HG02759 (cell line): ENCODE results near the gene TRIM2.

Experiments used
- ATAC-seq: cut with Tn5 transposase; IDR thresholded peaks from one replicate; pipeline ENCODE4 v1.9.1; 2021; ENCODE audit warnings: mild to moderate bottlenecking, moderate library complexity; ENCODE audit not compliant: unreplicated experiment

The TRIM2 gene

DNA sequence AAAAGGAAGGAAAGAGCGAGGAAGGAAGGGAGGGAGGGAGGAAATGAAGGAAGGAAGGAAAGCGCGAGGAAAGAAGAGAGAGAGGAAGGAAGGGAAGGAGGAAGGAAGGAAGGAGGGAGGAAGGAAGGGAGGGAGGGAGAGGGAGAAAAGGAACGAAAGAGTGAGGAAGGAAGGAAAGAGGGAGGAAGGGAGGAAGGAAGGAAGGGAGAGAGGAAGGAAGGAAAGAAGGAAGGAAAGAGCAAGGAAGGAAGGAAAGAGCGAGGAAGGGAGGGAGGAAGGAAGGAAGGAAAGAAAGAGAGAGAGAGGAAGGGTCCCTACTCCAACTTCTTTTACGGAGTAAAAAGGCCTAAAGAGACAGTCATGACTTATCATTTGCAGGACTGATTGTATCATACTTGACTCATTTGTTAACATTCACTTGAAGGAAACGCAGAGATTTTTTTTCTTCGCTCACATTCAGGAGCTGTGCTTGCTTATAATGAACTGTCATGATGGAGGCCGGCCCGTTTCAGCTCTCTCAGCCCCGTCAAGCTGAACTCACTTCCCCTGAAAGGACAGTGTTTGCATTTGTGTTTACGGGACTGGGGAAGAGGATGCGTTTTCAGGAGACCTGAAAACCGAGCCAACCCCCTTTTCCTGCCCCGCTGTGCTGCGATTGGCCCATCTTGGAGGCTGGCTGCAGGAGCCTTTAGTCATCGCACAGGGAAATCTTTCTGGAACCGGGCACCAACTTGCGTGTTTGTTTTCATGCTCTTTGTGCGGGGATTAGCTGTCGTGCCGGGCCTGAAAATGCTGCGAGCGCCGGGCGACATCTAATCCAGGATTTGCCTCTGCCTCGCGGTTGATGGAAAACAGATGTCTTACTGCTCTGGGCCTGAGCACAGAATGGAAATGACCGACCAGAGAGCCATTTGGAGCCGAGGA, 17.8 kb downstream of the TRIM2 start:
- ATAC-seq: peak; percentile 25

DNA sequence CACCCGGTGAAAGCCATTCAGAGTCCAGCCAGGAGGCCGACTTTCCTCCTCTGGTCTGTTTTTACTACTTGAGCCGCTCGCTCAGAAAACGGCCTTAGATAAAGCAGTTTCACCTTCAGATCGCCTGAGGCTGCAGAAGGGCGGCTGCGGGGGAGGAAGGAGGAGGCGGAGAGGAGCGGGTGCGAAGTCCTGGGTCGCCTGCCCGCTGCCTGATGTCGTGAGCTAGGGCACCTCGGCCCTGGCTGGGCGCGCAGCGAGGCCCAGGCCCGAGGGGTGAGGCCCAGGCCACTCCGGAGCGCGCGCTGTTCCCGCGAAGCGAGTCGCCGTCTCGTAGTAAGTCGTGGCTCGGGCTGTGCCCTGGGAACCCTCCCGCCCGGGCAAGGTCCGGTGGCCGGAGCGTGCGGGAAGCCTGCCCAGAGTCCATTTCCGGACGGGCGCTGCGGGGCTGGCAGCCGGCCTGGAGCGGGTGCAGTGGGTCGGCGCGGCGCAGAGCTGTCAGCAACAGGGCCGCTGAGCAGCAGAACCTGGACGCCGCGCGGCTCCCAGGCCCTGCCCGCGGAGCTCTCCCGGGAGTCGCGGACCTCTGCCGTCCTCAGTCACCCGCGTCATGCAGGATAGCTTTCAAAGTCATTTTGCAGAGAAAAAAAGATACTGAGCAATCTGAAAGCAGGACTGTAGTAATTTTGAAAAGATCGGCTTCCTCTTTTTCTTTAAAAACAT, 18.6 kb downstream of the TRIM2 start:
- peak; percentile 62 for ATAC-seq

DNA sequence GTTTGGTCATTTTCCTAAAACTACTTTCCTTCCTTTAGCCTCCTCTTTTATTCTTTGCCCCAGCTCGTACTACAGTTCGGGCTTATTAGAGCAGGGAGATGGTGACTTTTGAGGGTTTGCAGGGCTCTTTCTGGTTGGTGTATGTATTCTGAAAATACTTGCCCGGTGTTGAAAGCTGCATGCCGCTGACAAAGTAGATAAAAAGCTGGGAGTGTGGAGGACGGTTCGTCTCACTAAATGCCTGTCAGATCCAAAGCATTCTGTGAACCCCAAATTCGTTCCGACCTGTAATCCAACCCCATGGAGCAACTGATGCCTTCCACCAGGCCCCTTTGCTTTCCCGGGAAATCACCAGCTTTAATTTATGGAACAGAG, 19.2 kb downstream of the TRIM2 start:
- ATAC-seq: peak; percentile 33

DNA sequence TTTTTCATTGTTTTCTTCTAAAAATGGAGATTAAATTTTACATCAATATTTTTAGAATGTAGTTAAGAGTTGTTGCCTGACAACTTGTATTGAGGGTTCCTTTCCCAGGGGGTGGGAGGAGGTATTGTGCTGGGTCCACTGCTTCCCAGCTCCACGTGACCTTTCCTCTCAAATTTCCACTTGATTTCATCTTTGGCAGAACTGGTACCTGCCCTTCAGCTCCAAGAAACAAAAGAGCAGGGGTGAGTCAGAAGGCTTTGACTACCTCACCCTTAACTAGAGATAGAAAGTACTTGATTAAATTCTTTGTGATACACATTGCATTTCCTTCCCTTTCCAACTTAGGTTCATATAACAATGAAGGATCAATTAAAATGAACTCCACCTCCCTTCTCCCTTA, 19.7 kb downstream of the TRIM2 start:
- no peak for ATAC-seq

DNA sequence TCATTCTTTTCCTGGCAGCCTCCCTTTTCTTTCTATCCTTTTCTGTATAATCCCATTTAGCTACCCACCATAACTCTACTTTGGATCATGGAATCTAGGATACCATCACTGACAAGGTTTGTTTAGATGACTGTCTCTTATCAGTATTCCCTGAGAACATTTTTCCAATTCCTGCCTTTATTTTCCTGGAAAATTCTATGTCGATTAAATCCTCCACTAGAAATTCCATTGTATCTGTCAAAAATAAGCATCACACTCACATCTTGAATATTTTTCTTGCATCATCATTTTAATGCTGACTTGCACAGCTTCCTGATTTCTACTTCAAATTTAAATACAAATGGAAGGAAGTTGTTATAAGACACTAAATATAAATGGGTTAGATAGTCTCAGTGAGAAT, 20.2 kb downstream of the TRIM2 start:
- ATAC-seq: no peak

DNA sequence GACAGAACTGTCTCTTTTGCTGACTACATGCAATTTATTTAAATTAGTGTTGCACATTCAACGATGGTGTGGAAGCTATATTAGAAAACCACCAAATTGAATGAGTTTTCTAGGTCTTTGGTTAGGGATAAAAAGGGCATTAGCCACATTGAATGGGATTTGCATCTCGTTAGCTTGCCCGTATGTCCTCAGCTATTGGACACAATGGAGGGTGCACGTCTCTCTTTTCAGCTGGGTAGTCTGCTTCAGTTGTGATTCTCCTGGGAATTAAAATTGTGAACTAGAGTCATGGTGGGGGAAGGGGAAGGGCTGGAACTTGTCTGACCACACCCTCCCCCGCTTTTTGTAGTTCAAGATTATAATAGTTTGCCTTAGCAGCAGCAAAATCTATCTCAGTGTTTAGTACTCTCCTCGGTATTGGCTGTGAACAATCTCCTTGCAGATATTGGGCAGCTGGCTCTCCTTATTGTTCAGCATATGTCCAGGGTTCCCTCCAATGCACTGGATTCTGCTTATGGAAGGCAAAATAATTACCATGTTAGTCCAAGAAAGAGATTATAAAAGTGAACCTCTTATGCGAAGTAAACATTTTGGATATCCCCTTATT, 23.3 kb downstream of the TRIM2 start:
- no peak for ATAC-seq

DNA sequence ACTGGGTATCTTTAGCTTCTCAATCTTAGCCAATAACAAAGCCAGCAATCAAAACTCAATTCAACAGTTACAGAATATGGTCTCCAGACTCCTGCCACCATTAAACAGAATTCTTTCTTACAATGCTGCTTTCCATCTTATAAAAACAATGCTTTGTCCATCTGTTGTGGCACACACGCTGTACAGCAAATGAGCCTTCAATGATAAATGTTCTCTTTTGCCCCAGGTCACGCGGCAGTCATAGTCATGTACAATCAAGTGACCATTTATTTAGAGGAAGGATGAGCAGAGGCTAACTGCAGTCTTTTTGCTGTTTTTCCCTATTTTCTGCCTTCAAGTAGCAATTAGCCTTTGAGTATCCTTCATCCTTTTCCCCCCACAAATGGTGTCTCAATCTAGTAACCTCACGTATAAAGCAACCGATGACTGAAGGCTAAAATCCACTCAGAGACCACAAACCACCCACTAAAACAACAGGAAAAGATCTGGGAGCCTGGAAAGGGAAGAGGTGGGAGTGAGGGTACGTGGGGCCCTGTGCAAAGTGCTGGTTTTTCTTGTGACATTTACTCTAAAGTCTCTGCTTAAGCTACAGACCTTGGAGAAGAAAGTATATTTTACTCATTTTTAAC, 24.4 kb downstream of the TRIM2 start:
- no peak for ATAC-seq

DNA sequence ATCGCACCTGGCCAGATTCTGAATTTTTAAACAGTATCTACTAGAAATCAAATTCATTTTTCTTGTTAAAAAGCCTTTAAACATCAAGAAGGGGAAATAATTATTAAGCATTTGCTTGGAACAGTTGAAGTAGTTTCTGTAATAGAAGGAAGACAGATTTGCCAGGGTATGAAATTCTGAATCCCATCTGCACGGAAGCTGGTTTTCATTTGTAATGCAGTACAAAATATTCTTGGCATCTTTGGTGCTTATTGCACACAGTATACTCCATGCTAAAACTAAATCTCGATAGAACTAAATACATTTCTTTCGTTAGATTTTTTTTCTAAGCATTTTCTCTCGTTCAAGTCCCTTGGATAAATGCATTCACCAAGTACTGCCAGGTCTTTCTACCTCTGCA, 25.3 kb downstream of the TRIM2 start:
- ATAC-seq: no peak

DNA sequence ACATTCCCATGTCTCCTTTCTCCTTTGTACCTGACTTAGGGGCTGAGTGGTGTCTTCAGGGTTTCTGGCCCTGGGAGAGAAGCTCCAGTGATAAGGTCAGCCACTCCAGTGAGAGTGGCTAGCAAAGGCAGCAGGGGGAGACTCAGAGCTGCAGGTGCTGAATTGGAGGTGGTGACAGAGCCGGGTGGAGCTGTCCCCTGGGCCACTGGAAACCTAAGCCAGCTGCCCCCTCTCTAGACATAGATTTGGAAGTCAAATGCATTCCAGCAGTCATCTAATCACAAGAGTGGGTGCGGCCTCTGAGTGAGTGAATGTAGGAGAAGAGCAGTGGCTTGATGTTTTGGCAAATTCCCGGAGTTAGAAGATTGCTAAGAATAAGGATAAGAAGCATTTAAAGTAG, 28.5 kb downstream of the TRIM2 start:
- peak; percentile 69 for ATAC-seq

DNA sequence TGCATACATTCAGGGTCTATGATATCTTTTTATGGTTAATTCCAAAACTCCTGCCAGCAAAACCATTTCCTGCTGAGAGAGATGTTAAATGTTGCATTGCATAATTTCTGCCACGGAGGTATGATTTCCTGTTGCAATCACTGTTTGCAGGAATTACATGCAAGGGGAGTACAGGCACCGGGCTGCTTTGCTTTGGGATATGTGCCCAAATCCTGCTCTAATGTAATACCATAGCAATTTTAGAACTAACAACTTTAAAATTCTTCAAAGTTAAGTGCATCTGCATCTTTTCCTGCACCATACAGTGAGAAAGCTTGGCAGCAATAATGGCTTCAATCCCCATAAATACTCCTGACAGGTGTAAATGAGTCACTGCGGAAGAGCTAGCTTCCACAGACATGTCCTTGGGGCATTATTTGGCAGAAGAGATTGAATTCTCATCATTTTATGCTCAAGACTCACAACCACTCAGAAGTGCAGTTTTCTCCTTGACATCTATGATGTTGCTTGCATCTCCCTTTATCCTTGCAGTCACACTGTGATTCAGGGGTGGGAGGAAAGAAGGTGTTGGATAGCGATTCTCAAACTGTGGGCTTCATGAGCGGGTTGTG, 29.6 kb downstream of the TRIM2 start:
- no peak for ATAC-seq

DNA sequence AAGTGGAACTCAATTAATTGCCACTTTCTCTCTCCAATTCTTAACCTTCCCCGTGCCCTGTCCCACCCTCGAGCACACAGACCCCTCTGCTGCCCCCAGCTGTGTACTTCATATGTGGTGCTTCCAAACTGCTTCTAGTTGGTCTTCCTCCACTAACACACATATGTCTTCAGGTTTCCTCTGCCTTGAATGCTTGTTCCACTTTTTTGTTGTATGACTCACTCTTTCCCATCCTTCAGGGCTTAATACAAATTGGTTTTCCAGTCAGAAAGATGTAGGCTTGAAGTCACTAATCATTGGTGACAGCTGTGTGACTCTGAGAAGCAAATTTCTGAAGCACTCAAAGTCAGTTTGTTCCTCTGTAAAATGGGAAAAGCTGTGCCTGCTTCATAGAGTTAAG, 30.6 kb downstream of the TRIM2 start:
- ATAC-seq: no peak

DNA sequence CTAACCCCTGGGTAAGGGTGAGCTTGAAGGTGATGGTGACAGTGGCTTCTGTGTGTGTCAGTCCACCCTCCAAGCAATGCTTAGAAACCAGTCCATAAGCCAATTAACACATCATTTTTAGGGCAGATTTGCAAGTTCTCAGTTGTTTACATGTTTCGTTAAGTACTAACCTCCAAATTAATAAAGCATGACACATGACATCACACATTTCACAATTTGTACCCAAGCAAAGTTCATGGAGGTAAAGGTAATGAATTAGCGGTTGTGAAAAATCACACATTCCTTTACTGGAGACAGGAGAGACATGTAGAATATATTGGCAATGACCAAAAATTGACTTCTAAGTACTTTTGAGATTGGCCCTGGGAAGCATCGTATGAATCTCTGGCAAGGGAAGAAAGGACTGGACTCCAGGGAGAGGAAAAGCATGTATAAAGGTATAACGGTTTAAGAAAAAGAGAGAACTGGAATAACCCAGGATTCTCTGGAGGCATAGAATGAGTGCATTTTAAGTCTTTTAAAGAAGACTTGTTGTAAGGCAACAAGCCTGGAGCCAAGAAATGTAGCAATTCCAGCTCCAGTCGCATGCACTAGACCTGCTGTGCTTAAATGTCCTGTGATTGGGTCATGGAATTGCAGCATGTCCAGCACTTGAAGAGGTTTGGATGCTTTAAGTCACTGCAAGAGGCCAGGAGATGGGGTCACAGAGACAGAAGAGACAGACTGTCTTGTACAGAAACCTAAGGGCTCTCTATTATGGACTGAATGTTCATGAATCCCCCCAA, 34.1 kb downstream of the TRIM2 start:
- no peak for ATAC-seq

DNA sequence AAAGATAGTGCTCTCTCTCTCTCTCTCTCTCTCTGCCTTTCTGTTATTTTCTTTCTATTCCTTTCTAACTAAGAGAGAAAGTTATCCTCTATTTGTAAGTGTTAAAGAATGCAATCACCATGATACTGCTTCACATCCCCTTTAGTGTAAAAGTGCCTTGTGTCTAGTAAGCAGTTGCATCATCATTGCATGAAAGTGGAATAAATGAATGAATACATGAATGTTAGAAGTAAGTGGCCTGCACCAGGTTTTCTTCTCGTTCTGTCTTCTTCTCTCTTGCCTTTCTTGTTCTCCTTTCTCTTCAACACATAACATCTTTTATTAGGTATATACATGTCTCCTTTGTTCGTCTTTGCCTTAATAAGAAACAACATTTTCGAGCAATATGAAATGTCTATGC, 35.2 kb downstream of the TRIM2 start:
- no peak for ATAC-seq

DNA sequence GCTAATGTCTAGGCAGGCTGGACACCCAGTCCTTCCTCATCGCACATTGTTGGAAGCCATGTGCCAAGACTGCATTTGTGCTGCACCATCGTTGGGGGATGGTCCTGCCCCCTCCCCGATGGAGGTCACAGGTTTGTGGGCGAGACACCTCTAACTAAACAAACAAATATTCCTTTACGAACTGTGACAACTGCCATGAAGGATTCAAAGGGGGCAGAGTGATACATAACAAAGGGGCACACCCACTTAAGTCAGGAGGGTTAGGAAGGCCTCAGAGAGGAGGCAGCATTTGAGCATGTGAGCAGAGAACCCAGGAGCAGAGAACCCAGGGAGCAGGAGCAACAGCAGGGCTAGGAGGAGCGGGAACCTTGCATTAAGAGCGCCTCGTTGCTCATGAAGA, 37.1 kb downstream of the TRIM2 start:
- ATAC-seq: no peak

DNA sequence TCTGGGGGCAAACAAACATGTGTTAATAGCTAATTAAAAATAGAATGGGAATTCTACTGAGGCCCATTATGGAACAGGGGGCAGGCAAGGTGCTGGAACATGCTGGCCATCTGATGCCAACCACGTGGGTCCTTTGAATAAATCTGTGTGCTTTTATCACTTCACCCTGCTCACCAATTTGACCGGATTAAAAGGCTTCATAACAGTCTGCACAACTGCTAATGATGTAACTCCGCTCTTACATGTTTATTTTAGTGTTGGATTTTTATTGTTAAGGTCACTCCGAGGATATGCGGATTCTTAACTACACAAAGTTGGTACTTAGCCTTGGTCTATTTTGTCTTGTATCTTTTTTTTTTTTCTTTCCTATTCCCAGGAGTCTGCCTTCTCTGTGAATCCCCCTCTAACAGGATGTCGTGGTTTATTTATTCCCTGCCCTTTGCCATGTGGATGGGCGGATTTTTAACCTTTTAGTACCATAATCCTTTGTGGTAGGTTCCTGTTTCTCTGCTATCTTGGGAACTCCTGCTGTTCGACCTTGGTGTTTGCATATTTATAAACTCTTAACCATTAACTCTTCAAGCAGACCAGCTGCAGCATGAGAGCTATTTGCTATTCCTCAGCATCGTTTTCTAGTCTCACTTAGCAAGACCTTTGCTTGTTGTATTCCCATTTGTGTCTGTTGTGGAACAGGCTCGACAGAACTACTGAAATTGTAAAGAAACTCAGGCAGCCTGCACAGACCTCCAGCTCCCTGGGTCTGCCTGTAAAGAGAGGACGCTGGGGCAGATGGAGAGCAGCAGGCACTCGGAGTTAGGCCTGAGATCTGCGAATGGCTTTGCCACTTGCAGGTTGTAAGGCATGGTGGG, 38.0 kb downstream of the TRIM2 start:
- ATAC-seq: peak; percentile 75

DNA sequence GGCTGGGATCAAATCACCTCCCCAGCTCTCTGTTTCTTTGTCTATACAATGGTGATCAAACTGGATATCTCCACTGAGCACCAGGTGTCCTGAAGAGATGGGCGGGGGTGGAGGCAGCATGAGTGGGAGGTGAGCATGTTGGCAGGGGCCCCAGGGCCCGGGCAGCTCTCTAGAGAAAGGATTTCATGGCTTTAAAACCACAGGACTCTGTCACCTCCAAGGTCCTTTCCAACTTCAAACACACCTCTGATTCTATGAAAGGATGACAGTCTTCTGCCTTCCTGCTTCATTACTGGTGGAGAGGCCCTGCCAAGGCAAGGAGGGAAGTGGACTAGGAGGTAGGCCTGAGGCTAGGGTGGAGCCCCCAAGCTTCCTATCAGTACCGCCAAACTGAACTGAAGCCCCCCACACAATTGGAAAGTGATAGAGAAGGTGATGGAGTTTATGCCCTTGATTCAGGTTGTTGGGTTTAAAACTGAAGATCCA, 38.6 kb downstream of the TRIM2 start:
- peak; percentile 24 for ATAC-seq

DNA sequence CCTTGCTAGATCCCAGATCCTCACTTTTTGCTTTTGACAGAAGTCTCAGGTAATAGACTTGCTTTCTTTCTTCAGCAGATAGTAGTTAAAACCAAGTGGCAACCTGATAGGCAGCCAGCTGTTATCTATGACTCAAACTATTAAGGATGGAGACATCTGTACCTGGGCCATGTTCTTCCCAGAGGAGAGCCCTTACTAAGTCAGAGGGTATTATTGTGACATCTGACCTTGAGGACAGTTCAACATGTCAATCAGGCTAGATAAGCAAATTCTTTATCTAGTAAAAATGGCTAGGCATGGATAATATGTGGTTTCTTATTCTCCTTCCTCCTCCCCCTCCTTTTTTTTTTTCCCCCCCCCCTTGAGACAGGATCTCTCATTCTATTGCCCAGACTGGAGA, 39.2 kb downstream of the TRIM2 start:
- no peak for ATAC-seq

DNA sequence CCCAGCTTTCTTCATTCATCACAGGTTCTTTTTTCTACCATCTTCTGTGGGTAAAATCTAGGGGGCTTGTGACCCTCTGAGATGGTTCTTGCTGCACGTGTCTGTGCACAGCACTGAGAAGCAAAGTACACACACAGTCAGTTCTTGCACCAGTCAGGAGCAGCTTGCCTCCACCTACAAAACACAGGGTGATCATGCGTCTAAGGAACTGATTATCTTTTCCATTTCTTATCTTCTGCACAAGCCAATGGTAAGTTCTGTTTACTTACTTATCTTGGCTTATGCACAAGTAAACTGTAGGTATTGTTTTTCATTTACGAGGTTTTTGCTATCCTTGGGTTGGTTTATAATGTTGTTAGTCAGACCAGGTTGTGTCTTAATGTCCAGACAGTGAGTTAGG, 40.7 kb downstream of the TRIM2 start:
- no peak for ATAC-seq

DNA sequence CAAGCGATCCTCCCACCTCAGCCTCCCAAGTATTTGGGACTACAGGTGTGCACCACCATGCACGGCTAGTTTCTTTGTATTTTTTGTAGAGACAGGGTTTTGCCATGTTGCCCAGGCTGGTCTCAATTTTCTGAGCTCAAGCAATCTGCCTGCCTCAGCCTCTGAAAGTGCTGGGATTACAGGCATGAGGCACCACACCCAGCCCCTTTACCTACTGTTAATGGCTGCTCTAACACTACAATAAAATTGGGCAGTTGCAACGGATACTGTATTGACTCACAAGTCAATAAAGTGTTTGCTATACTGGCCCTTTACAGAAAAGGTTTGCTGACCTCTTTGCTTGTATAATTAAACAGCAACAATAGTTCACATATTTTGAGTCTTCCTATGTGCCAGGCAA, 41.5 kb downstream of the TRIM2 start:
- ATAC-seq: no peak
